OCI-M1 (cell line): ENCODE data around the gene LTF.
A peak's percentile ranks its signal among the peaks of the same experiment; 100 is the strongest.
"Not testable (repeated sequence)": the region's sequence is repeated elsewhere in the genome, so short reads cannot be mapped to it uniquely, and the experiment has no call there.

ENCODE experiments used
- DNase-seq: peaks from one replicate; lab custom pipeline; 2025; lab: John Stamatoyannopoulos, UW

The LTF gene

GRCh38 chr3:46442576-46443530 is 21.9 kb downstream of the LTF start:
- no peak for DNase-seq

- peak; percentile 64 for DNase-seq
These were observed 24.0 kb downstream of the LTF start for GRCh38 chr3:46440531-46441294.

GRCh38 chr3:46438831-46439230 is 25.9 kb downstream of the LTF start:
- no peak for DNase-seq

- DNase-seq = peak; percentile 31
These were observed 29.5 kb downstream of the LTF start for GRCh38 chr3:46435081-46435726.

GRCh38 chr3:46433841-46434240 is 30.9 kb downstream of the LTF start:
- no peak for DNase-seq

- DNase-seq = peak; percentile 88
These were observed 31.6 kb downstream of the LTF start for GRCh38 chr3:46433118-46433517.

GRCh38 chr3:46431905-46432304 is 32.8 kb downstream of the LTF start:
- peak; percentile 36 for DNase-seq

- DNase-seq = not testable (repeated sequence)
These were observed 33.8 kb downstream of the LTF start for GRCh38 chr3:46430879-46431278.

- DNase-seq = no peak
These were observed 35.0 kb downstream of the LTF start for GRCh38 chr3:46429671-46430070.

GRCh38 chr3:46429250-46429649 is 35.5 kb downstream of the LTF start:
- DNase-seq = no peak

- DNase-seq = peak; percentile 81
These were observed 36.5 kb downstream of the LTF start for GRCh38 chr3:46427916-46428833.

GRCh38 chr3:46427404-46427803 is 37.3 kb downstream of the LTF start:
- peak; percentile 20 for DNase-seq

GRCh38 chr3:46426476-46426875 is 38.2 kb downstream of the LTF start:
- peak; percentile 27 for DNase-seq

GRCh38 chr3:46423588-46423987 is 41.1 kb downstream of the LTF start:
- DNase-seq = no peak

GRCh38 chr3:46422617-46423016 is 42.1 kb downstream of the LTF start:
- DNase-seq = no peak

- DNase-seq = no peak
These were observed 43.8 kb downstream of the LTF start for GRCh38 chr3:46420931-46421330.

GRCh38 chr3:46419816-46420215 is 44.9 kb downstream of the LTF start:
- DNase-seq = no peak

GRCh38 chr3:46417841-46418611 is 46.7 kb downstream of the LTF start:
- no peak for DNase-seq

GRCh38 chr3:46416811-46417510 is 47.7 kb downstream of the LTF start:
- DNase-seq = no peak
